ENCODE results near the gene ZBTB16.

Gene ZBTB16

GRCh38 chr11:114166362-114166761 is 106.9 kb downstream of the ZBTB16 start:
- H3K9me2 ChIP-seq (replicated peaks; ENCODE audit: insufficient read depth, low read length): no peaks in the 10 kb centered on the region
- peaks cover 12% of the 10 kb centered on the region; the same call in 1 of the 2 replicates for H3F3A ChIP-seq (ENCODE audit: insufficient read depth, low read length)
- TF ChIP-seq, protein P1, sequence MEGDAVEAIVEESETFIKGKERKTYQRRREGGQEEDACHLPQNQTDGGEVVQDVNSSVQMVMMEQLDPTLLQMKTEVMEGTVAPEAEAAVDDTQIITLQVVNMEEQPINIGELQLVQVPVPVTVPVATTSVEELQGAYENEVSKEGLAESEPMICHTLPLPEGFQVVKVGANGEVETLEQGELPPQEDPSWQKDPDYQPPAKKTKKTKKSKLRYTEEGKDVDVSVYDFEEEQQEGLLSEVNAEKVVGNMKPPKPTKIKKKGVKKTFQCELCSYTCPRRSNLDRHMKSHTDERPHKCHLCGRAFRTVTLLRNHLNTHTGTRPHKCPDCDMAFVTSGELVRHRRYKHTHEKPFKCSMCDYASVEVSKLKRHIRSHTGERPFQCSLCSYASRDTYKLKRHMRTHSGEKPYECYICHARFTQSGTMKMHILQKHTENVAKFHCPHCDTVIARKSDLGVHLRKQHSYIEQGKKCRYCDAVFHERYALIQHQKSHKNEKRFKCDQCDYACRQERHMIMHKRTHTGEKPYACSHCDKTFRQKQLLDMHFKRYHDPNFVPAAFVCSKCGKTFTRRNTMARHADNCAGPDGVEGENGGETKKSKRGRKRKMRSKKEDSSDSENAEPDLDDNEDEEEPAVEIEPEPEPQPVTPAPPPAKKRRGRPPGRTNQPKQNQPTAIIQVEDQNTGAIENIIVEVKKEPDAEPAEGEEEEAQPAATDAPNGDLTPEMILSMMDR (IDR thresholded peaks at IDR 0.05; ENCODE audit: low read length): no peak
- no peak for TF ChIP-seq EZH2 (optimal IDR thresholded peaks at IDR 0.05; ENCODE audit: low read depth, low read length)
- TF ChIP-seq EZH2phosphoT487 (IDR thresholded peaks at IDR 0.05; ENCODE audit: low read length): no peak
- peak overlapping the region; percentile 7; the same call in 1 of the 2 replicates for H3K4me3 ChIP-seq (ENCODE audit: low read length)
- H3K9ac ChIP-seq (ENCODE audit: low read length): peak overlapping the region; percentile 1; the same call in 1 of the 2 replicates
- H2AFZ ChIP-seq (ENCODE audit: low read length): no peak overlapping the region
- H3K9me3 ChIP-seq (replicated peaks; ENCODE audit: insufficient read depth, low read length): no peaks in the 10 kb centered on the region
- DNase-seq: no peak
- H3K4me2 ChIP-seq (ENCODE audit: low read depth, low read length): peak overlapping the region; percentile 50
- H4K20me1 ChIP-seq (ENCODE audit: insufficient read depth, low read length): no peaks in the 10 kb centered on the region
- no peaks in the 10 kb centered on the region for H3K79me2 ChIP-seq (ENCODE audit: low read length)
- no peaks in the 10 kb centered on the region for H3K36me3 ChIP-seq (replicated peaks; ENCODE audit: insufficient read depth, low read length)
- H3K27ac ChIP-seq (ENCODE audit: low read length): peak overlapping the region; percentile 65; the same call in 1 of the 2 replicates
- H3K27me3 ChIP-seq (replicated peaks; ENCODE audit: insufficient read depth, low read length): no peaks in the 10 kb centered on the region
- H3K4me1 ChIP-seq (ENCODE audit: low read length): peaks cover 32% of the 10 kb centered on the region

DNA sequence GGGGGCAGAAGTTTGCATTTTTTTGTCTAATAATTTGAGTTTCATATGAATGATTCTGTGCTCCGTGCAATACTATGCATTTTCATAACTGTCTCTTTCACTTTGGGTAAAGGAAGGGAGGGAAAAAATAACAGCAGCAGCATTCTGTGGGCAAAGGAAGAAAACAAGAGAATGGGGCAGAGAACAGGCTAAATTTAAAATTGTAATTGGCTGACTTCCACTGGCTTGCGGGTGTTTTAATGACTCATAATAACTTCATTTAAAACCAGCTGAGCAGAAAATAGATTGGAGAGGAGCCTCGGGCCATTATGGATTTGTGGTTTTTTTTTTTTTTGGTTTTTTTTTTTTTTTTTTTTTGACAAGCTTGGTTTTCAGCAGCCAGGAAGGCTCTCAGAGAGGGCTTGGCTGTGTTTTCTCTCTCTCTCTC is 107.4 kb downstream of the ZBTB16 start:
- peak overlapping the region; percentile 7; the same call in 1 of the 2 replicates for H3K4me3 ChIP-seq (ENCODE audit: low read length)
- peaks cover 12% of the 10 kb centered on the region; the same call in 1 of the 2 replicates for H3F3A ChIP-seq (ENCODE audit: insufficient read depth, low read length)
- H3K36me3 ChIP-seq (replicated peaks; ENCODE audit: insufficient read depth, low read length): no peaks in the 10 kb centered on the region
- peak overlapping the region; percentile 1; the same call in 1 of the 2 replicates for H3K9ac ChIP-seq (ENCODE audit: low read length)
- H3K9me3 ChIP-seq (replicated peaks; ENCODE audit: insufficient read depth, low read length): no peaks in the 10 kb centered on the region
- DNase-seq: peak; percentile 87
- no peaks in the 10 kb centered on the region for H3K79me2 ChIP-seq (ENCODE audit: low read length)
- H3K27ac ChIP-seq (ENCODE audit: low read length): peak overlapping the region; percentile 65; the same call in 1 of the 2 replicates
- TF ChIP-seq EZH2phosphoT487 (IDR thresholded peaks at IDR 0.05; ENCODE audit: low read length) (no peak), EZH2 (optimal IDR thresholded peaks at IDR 0.05; ENCODE audit: low read depth, low read length) (no peak)
- TF ChIP-seq, protein P1 (IDR thresholded peaks at IDR 0.05; ENCODE audit: low read length): no peak
- peaks cover 36% of the 10 kb centered on the region for H3K4me1 ChIP-seq (ENCODE audit: low read length)
- H3K4me2 ChIP-seq (ENCODE audit: low read depth, low read length): peak overlapping the region; percentile 50
- no peak overlapping the region for H2AFZ ChIP-seq (ENCODE audit: low read length)
- no peaks in the 10 kb centered on the region for H3K9me2 ChIP-seq (replicated peaks; ENCODE audit: insufficient read depth, low read length)
- H3K27me3 ChIP-seq (replicated peaks; ENCODE audit: insufficient read depth, low read length): no peaks in the 10 kb centered on the region
- H4K20me1 ChIP-seq (ENCODE audit: insufficient read depth, low read length): no peaks in the 10 kb centered on the region

GRCh38 chr11:114167355-114167754 is 107.8 kb downstream of the ZBTB16 start:
- no peaks in the 10 kb centered on the region for H3K9me2 ChIP-seq (replicated peaks; ENCODE audit: insufficient read depth, low read length)
- H3K9ac ChIP-seq (ENCODE audit: low read length): no peak overlapping the region; the same call in 1 of the 2 replicates
- H3K4me3 ChIP-seq (ENCODE audit: low read length): no peak overlapping the region
- DNase-seq: no peak
- peak overlapping the region; percentile 65; the same call in 1 of the 2 replicates for H3K27ac ChIP-seq (ENCODE audit: low read length)
- H3K79me2 ChIP-seq (ENCODE audit: low read length): no peaks in the 10 kb centered on the region
- peaks cover 41% of the 10 kb centered on the region for H3K4me1 ChIP-seq (ENCODE audit: low read length)
- TF ChIP-seq EZH2phosphoT487 (IDR thresholded peaks at IDR 0.05; ENCODE audit: low read length): no peak
- no peaks in the 10 kb centered on the region for H3K27me3 ChIP-seq (replicated peaks; ENCODE audit: insufficient read depth, low read length)
- H3F3A ChIP-seq (ENCODE audit: insufficient read depth, low read length): peaks cover 17% of the 10 kb centered on the region
- H3K9me3 ChIP-seq (replicated peaks; ENCODE audit: insufficient read depth, low read length): no peaks in the 10 kb centered on the region
- H4K20me1 ChIP-seq (ENCODE audit: insufficient read depth, low read length): no peaks in the 10 kb centered on the region
- H3K4me2 ChIP-seq (ENCODE audit: low read depth, low read length): peak overlapping the region; percentile 50; the same call in 1 of the 2 replicates
- H3K36me3 ChIP-seq (replicated peaks; ENCODE audit: insufficient read depth, low read length): no peaks in the 10 kb centered on the region
- no peak overlapping the region for H2AFZ ChIP-seq (ENCODE audit: low read length)

DNA sequence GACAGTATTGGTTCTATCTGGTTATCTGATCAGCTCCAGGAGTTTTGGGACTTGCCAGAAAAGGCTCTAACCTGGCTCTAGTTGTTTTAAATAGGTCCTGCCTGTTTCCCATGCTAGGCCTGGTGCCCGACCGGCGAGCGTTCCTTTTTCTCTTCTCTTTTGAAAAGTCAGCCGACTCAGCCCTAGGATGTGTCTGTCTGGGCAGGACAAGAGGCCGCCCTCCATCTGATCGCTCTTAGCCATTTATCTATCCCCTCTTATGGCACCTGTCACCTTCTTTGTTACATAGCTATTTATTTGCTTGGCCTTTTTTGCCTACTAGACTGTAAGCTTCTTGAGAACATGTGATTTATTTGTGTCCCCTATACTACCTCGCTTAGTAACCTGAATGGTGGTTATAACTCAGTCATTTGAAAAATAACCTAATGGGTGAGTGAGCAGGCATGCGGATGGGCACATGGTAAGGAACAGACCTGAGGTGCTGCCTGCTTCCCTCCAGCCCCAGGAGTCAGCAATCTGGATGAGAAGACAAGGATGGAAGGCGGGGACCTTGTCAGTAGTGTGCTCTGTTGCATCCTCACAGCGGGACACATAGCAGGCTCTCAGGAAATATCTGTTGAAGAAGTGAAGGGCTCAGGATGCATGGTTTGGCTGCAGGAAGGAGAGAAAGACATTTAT is 108.4 kb downstream of the ZBTB16 start:
- no peak for DNase-seq
- H3K9me3 ChIP-seq (replicated peaks; ENCODE audit: insufficient read depth, low read length): no peaks in the 10 kb centered on the region
- no peak overlapping the region for H2AFZ ChIP-seq (ENCODE audit: low read length)
- H3F3A ChIP-seq (ENCODE audit: insufficient read depth, low read length): peaks cover 22% of the 10 kb centered on the region
- H3K4me2 ChIP-seq (ENCODE audit: low read depth, low read length): peak overlapping the region; percentile 50
- peak overlapping the region; percentile 65; the same call in 1 of the 2 replicates for H3K27ac ChIP-seq (ENCODE audit: low read length)
- no peak overlapping the region for H3K4me3 ChIP-seq (ENCODE audit: low read length)
- no peaks in the 10 kb centered on the region for H3K27me3 ChIP-seq (replicated peaks; ENCODE audit: insufficient read depth, low read length)
- H3K9ac ChIP-seq (ENCODE audit: low read length): no peak overlapping the region
- H3K4me1 ChIP-seq (ENCODE audit: low read length): peaks cover 46% of the 10 kb centered on the region
- no peaks in the 10 kb centered on the region for H3K79me2 ChIP-seq (ENCODE audit: low read length)
- TF ChIP-seq, protein P1 (IDR thresholded peaks at IDR 0.05; ENCODE audit: low read length): no peak
- TF ChIP-seq EZH2 (optimal IDR thresholded peaks at IDR 0.05; ENCODE audit: low read depth, low read length): no peak
- TF ChIP-seq EZH2phosphoT487 (IDR thresholded peaks at IDR 0.05; ENCODE audit: low read length): no peak
- H4K20me1 ChIP-seq (ENCODE audit: insufficient read depth, low read length): no peaks in the 10 kb centered on the region
- no peaks in the 10 kb centered on the region for H3K9me2 ChIP-seq (replicated peaks; ENCODE audit: insufficient read depth, low read length)
- H3K36me3 ChIP-seq (replicated peaks; ENCODE audit: insufficient read depth, low read length): no peaks in the 10 kb centered on the region

All from MM.1S (cell line).